CD4-positive, alpha-beta T cell treated with Interleukin-6 for 4 hours (primary cell): ENCODE results near the gene OCIAD2.
"Not testable (repeated sequence)": the region's sequence is repeated elsewhere in the genome, so short reads cannot be mapped to it uniquely, and the experiment has no call there.

ENCODE experiments used
- DNase-seq: peaks from one replicate; pipeline ENCODE4 v3.0.0-alpha.2; 2020; ENCODE audit warnings: mixed read lengths

OCIAD2 gene

DNA sequence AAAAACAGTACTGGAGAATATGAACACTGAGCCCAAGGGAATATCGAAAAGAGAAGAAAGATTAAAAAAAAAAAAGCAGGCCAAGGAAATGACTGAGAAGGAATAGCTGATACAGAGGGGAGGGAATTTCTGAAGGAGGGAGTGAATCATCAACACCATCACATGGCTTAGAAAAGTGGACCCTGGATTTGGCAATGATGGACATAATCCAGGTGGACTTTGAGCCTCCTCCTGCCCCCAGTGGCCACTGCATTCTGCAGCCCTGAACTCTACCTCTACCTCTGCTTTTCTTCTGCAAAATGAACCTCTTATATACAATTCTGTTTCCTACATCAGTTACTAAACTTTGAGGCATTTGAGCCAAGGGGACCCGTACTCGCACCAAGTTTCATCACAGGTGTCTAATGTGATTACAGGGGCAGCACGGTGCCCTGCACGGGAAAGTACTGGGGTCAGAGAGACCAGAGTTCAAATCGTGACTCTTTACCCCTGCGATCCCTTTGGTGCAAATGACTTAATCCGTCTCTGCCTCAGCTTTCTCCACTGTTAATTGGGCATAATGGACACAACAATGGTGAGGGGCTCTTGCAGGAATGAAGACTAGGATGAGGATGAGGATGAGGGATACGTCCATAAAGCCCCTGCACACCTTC is 1.1 kb downstream of the OCIAD2 start:
- DNase-seq, result no peak

DNA sequence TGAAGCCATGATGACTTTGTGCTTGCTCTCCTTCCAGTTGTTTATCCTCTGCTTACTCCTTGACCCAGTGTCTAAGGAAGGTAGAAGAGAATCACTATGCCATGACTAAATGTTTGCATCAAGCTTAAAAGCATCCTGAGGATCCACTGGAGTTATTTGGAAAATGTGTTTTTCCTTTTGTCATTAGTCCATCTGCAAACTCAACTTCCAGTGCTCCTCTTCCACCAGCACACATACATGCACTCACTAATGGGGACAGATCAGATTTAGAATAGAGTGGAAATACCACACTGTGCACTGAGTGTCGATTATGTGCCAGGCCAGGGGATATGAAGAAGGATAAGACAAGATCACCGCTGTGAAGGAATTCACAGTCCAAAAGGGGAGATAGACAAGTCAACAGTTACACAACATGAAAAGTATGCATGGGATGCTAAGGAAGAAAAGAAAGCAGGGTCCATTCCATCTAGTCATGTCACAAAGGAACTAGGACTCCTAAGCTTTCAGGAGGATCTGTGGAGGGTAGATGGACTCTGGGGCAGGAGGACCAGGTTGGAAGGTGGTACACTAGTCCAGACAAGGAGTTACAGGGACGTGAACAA is 1.9 kb downstream of the OCIAD2 start:
- DNase-seq, result no peak

DNA sequence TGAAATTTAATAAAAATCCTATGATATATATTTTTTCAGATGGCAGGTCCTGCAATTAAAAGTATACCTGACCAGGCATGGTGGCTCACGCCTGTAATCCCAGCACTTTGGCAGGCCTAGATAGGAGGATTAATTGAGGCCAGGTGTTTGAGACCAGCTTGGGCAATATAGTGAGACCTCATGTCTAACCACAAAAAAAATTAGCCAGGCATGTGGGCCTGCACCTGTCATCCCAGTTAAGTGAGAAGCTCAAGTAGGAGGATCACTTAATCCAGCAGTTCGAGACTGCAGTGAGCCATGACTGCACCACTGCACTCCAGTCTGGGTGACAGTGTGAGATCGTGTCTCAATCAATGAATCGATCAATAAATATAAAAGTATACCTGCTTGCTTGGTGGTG is 2.5 kb downstream of the OCIAD2 start:
- no peak for DNase-seq

DNA sequence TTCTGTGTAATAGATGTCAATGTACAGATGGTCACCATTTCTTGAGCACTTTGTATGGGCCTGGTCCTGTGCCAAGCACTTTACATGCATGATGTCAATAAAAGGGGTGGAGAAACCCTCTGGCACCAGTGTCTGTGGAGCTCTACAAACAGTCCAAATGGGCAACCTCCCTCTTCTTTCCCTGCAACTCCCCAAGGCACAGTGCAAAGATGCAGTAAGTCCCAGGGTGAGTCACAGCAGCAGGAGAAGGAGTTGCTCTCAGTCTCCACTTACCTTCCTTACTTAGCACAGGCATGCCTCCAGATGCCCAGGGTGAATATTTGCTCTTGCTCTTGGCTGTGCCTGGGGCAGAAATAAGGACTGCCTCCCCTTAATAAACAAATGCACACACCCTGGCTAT is 4.3 kb downstream of the OCIAD2 start:
- DNase-seq, result no peak

DNA sequence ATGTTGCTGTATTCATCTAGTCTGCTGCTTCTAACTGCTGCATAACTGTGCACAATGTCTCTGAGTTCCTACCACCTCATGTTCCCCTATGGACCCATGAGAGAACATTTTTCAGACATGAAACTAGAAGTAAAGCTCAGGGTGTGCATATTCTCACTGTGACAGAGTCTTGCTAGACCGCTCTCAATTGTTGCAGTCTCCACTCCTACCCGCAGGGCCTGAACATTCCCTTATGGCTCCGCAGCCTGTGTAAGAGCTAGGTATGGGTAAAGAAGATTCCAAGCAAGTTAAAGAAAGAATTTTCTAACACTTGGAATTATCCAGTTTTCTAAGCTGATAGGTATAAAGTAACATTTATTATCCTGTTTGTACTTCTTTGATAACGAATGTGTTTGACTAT is 5.4 kb downstream of the OCIAD2 start:
- no peak for DNase-seq

DNA sequence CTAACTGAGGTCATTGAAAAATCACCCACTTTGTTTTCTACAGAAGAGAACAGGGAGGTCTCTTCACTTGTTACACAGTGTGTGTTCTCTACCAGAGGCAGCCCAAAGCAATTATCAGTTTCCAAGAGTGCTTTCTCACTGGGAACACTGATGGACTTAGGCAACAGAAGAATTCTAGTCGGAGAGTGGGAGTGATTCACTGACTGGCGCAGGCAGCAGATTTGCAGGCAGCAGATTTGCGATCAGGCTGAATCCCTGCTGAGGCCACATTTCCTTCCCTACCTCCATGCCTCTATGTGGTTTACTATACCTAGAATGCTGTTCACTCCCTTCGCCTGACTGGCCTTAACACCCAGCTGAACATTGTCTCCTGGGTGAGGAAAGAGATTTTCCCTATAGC is 6.6 kb downstream of the OCIAD2 start:
- DNase-seq, result no peak

DNA sequence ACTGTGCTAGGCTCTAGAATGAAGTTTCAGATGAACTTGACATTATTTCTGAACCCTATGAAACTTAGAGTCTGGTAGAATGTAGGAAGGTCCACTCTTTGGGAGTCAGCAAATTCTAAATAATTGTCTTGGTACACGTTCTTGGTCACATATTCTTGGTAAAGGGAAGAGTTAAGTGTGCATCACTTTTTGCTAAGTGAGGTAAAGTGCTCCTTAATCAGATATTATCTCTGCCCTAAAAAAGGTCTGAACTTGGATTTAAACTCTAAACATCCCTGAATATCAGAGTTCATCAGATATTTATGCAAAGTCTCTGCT is 7.2 kb downstream of the OCIAD2 start:
- no peak for DNase-seq

DNA sequence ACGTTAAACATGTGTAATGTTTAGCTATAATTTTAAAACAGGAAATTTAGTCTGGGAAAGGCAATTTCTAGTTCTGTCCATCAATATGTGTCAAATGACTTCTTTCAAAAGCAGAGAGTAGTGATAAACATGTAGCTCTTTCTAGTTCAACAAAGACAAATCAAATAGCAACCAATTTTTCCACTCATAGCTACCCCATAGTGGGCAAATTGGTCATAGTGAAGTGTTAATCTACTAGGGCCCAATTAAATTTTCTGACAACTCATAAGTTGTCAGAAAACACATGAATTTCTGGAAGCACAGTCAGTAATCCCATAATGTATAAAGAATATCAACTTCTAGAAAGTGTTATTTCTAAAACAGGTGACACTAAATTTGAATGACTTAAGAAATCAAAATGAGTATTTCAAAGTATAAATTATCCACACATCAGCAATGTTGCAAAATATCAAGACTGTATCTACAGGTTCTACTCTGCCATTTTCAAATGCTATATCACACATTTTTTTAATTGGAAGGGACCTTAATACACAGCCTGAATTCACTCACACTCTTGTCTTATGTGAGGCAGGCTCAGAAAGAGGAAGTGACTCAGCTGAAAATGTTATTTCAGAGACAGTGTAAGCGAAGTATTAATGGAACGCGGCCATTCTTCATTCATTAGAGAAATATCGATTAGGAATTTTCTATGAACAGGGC is 7.7 kb downstream of the OCIAD2 start:
- no peak for DNase-seq

DNA sequence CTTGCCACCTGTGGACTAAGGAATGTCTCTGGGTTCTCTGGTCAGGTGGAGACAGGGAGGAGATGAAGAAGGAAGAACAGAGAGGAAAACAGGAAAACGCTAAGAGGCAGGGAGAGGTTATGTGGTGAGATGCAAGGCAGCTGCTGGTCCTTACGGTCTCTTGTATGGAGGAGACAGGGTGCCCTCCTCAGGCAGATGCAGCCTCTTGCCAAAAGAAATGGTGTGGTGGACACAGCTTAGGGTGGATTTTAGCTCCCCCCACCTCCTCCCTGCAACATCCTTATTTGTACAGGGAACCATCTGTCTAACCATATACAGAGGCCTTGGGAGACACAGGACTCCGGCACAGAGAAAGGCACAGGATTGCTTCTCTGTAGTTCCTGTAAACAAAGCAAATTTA is 9.7 kb downstream of the OCIAD2 start:
- no peak for DNase-seq

DNA sequence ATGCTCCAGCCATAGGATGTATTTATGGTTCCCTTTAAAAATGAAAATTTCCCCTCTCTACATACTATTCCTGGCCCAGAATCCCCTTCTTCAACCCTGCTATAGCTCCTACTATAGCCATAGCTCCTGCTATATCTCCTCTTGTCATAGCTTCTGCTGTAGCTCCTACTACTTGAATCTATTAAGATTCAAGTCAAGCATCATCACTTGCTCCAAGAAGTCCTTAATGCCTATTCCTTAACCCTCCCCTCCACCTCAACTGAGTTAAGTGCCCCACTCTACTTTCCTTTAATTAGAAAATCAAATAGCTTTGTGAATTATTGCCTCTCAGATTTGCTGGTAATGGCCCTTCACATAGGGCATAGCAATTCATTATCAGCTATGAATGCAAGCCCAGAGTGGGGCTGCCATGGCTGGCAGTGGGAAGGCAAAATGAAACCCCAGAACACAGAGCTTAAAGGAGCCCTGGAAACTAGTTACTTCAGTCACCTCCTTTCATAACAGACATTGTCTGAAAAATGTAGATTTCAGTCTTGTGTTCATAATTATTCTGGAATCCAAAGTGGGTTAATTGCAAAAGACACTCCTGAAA is 15.4 kb downstream of the OCIAD2 start:
- DNase-seq, result no peak

DNA sequence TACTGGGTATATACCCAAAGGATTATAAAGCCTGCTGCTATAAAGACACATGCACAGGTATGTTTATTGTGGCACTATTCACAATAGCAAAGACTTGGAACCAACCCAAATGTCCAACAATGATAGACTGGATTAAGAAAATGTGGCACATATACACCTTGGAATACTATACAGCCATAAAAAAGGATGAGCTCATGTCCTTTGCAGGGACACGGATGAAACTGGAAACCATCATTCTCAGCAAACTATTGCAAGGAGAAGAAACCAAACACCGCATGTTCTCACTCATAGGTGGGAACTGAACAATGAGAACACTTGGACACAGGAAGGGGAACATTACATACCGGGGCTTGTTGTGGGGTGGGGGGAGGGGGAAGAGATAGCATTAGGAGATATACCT is 16.8 kb downstream of the OCIAD2 start:
- DNase-seq, result not testable (repeated sequence)

DNA sequence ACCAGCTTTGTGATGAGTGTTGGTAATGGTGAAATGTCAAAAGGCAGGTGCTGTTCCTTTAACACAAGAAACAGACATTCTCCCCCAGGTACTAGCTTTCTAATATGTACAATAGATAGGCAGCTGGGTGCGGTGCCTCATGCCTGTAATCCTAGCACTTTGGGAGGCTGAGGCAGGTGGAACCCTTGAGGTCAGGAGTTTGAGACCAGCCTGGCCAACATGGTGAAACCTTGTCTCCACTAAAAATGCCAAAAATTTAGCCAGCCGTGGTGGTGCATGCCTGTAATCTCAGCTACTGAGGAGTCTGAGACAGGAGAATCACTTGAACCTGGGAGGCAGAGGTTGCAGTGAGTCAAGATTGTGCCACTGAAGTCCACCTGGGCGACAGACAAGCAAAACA is 24.9 kb downstream of the OCIAD2 start:
- not testable (repeated sequence) for DNase-seq

DNA sequence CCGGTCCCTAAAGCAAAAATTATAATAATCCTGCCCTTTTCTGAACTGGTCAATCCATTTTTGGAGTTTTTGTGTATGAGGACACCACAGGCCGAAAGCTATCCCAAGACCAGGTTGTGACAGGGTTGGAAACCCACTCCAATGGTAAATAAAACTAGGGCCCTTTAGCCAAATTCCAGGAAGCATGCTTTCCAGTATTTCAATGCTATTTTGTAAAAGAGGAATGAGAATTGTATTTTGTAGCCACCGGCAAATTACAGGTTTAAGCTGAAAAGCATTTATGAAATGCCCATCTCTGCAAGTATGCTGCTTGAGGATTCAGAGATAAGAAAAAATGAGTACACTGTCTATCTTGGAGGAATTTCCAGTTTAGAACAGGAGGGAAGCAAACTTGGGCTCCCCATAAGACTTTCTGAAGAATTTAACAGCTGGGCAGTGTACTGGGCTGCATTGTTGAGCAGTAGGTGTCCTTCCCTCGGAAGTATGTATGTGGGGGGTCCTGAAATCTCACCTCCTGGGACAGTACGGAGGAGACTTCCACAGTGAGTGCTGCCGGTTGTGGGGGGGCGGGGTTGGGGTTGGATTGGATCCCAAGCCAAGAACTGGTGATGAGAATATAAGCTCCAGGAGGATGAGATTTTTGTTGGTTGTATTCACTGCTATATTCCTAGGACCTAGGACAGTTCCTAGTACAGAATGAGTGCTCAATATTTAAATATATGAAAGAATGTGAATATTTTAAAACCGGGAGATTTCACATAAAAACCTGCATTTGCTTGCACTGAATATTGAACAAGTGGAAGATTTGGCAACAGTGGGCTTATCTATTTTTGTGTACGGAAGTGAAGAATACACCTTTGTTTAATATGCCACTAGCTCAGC is 26.8 kb downstream of the OCIAD2 start:
- DNase-seq, result no peak

DNA sequence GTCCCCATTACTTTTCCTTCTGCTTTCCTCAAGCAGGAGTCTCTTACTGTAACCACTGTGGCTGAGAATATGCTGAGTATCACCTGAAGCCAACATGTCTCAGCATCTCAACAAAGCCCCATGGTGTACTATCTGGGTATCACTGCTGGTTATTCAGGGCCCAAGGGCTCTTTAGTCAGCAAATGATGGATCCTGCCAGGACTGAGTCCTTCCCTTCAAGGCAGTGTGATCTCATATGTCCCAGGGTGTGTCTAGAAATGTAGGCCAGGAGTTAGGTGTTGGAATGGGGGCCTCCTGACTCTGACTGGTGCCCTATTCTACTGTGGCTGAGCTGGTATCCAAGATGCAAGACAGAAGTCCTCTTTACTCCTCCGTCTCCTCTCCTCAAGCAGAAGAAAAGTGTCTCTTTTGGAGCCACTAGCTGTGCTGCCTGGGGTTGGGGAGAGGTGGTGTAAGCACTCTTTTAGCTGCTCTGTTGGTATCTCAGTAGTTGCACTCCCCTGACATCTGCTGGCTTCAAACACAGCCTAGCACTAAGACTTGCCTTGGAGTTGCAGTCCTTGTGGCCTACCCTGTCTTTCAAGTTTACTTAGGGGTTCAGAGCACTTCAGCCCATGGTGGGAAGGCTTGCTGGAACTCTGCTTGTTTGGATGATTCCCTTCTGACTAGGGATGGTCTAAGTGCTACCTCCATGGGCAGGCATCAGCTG is 28.6 kb downstream of the OCIAD2 start:
- DNase-seq, result no peak

DNA sequence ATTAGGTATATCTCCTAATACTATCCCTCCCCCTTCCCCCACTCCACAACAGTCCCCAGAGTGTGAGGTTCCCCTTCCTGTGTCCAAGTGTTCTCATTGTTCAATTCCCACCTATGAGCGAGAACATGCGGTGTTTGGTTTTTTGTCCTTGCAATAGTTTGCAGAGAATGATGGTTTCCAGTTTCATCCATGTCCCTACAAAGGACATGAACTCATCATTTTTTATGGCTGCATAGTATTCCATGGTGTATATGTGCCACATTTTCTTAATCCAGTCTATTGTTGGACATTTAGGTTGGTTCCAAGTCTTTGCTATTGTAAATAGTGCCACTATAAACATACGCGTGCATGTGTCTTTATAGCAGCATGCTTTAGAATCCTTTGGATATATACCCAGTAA is 41.9 kb downstream of the OCIAD2 start:
- not testable (repeated sequence) for DNase-seq

DNA sequence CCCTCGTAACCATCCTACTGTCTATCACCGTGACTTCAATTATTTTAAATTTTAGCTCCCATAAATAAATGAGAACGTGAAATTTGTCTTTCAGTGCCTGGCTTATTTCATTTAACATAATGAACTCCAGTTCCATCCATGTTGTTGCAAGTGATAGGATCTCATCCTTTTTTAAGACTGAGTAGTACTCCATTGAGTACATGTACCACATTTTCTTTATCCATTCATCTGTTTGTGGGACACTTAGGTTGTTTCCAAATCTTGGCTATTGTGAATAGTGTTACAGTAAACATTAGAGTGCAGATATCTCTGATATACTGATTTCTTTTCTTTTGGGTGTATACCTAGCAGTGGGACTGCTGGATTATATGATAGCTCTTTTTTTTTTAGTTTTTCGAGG is 42.8 kb downstream of the OCIAD2 start:
- no peak for DNase-seq

DNA sequence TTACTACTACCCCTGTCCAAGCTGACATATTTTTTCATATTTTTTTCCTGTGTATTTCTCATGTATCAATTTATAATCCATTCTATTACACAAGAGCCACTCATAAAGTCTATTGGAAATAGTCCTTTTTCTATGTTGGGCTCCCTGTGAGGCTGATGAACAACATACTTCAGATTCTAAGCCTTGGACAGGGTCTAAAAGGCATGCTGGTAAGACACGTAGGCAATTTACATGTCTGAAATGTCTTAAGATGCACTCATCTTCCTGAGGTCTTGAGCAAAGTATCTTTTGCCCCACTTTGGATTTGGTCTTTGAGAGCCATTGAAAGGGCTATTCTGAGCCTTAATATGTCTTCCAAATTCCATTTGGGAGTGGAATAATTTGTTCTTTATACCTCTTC is 43.9 kb downstream of the OCIAD2 start:
- DNase-seq, result no peak

DNA sequence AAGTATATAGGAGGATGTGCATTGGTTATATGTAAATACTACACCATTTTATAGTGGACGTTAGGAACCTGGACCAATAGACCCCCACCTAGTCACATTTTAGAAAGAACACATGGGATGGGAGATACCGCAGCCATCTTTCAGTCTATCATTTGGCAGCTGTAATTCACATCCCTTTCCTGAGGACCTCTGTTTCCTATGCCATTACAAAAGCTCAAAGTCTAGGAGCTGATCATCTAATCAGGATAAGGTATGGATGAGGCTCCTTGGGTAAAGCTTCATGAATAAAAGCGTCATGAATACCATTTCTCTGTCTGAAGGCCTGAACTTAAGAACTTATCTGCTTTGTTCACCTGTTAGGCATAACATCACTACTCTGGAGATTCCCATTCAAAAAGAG is 44.5 kb downstream of the OCIAD2 start:
- DNase-seq, result no peak

DNA sequence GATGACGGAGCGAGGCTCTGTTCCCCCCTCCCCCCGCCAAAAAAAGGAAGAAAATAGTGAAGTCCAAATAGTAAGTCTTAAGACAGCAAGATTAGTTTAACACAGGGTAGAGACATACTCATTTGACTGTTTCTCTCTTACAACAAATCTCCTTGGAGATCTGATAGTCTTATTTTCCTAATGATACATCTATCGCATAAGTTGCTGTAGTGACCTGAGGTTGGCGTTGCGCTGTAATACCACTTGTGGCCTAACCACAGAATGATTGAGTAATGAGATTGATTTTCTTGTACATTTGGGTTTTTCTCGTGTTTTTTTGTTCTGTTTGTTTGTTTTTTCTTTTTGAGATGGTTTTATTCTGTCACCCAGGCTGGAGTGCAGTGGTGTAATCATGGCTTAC is 48.4 kb downstream of the OCIAD2 start:
- DNase-seq, result no peak

DNA sequence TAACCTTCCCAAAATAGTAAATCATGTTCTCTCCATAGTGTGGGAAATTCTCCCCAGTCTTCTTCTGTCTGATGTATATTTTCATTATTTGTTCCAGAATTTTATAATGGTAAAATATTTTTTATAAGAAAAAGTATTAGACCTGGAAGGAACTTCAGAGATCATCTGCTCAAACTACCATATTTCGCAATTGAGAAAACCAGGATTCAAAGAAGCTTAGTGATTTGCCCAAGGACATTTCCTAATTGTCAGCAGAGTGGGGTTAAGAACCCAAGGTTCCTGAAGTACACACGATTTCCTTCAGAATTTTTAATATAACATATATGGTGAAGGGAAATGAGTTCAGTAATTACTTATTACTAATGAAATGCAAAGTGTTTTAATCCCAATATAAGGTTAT is 51.6 kb downstream of the OCIAD2 start:
- no peak for DNase-seq

DNA sequence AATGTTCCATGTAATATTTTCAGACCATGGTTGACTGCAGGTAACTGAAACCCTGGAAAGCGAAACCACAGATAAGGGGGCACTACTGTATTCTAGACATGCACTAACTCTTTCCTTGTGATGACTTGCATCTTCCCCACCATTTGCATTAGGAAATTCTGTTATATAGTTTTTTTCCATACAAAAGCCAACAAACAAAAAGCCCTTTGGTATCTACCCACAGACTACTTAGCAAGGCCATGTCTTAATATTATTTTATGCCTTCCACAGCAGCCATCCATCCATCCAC is 52.2 kb downstream of the OCIAD2 start:
- DNase-seq, result no peak

DNA sequence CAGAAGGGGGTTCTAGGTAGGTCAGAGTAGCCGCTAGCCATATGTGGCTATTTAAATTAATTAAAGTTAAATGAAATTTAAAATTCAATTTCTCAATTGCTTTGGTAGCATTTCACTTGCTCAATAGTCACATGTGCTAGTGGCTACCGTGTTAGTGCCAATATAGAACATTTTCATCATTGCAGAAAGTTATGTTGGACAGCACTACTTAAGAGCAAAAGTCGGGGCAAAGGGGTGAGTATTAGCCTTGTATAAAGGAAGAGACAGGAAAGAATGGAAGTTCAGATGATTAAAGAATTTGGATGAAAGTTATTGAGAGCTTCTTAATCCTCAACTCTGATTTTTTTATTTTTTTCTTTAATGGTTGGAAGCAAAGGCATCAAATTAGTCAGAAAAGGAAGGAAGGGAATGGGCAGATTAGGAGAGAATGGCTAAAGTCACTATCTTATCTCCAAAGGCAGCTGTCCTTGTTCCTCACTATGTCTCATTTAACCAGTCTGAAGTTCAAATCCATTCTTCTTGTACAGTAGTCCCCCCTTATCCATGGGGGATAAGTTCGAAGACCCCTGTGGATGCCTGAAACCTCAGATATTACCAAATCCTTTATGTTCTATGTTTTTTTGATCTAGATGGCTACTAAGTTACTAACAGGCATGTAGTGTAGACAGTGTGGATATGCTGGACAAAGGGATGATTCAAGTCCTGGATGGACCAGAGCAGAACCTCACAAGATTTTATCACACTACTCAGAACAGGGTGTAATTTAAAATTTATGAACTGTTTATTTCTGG is 52.8 kb downstream of the OCIAD2 start:
- no peak for DNase-seq
